Neural cell (in vitro differentiated cells): Measurements from ENCODE around the gene CRYGN. TPM values are rescaled to one million over a fixed set of nuclear protein-coding genes. Genes with fewer than 3 reads are reported as not detected.

Experiments used
- H2AFZ ChIP-seq: fragments of 200-600, 300-800 bp; sonication (generic), shearing (Covaris generic); 2 replicates; pipeline ENCODE4 v1.6.0; 2014; ENCODE audit warnings: low read depth, mild to moderate bottlenecking, antibody characterized with exemption, low read length, moderate library complexity
- H3F3A ChIP-seq: fragments of 200-600 bp; shearing (Covaris generic); 2 replicates; pipeline ENCODE4 v1.6.1; 2016; ENCODE audit warnings: mild to moderate bottlenecking, moderate library complexity, mixed read lengths, antibody characterized with exemption, low read length; ENCODE audit not compliant: insufficient read depth, poor library complexity, severe bottlenecking
- H3K27ac ChIP-seq: fragments of 200-600, 300-800 bp; sonication (generic), shearing (Covaris generic); 2 replicates; pipeline ENCODE4 v1.5.1; 2014; ENCODE audit warnings: mild to moderate bottlenecking, low read length, moderate library complexity
- H3K27me3 ChIP-seq: fragments of 300-800, 200-600 bp; sonication (generic), shearing (Covaris generic); 2 replicates; pipeline ENCODE4 v1.6.0; 2014; ENCODE audit warnings: mild to moderate bottlenecking, low read depth, low read length, moderate library complexity; ENCODE audit not compliant: insufficient read depth
- H3K36me3 ChIP-seq: fragments of 300-800, 200-600 bp; sonication (generic), shearing (Covaris generic); 2 replicates; pipeline ENCODE4 v1.5.1; 2014; ENCODE audit warnings: mild to moderate bottlenecking, antibody characterized with exemption, low read length, moderate library complexity; ENCODE audit not compliant: insufficient read depth
- H3K4me2 ChIP-seq: fragments of 300-800, 200-600 bp; sonication (generic), shearing (Covaris generic); 2 replicates; pipeline ENCODE4 v1.6.0; 2014; ENCODE audit warnings: mild to moderate bottlenecking, low read length
- H3K4me3 ChIP-seq: fragments of 300-800, 200-600 bp; sonication (generic), shearing (Covaris generic); 2 replicates; pipeline ENCODE4 v1.5.1; 2014; ENCODE audit warnings: mild to moderate bottlenecking, low read length, moderate library complexity
- H3K79me2 ChIP-seq: fragments of 200-600 bp; shearing (Covaris generic); replicated peaks from 2 replicates; pipeline ENCODE4 v1.6.0; 2014; ENCODE audit warnings: mild to moderate bottlenecking, low read length, moderate library complexity; ENCODE audit not compliant: insufficient read depth
- H3K9ac ChIP-seq: fragments of 300-800, 200-600 bp; sonication (generic), shearing (Covaris generic); 2 replicates; pipeline ENCODE4 v1.6.1; 2016; ENCODE audit warnings: mild to moderate bottlenecking, low read length, mixed read lengths
- H3K9me2 ChIP-seq: fragments of 200-600 bp; shearing (Covaris generic); 2 replicates; pipeline ENCODE4 v1.6.1; 2016; ENCODE audit warnings: mild to moderate bottlenecking, low read length, mixed read lengths; ENCODE audit not compliant: insufficient read depth
- H3K9me3 ChIP-seq: fragments of 200-600, 300-800 bp; sonication (generic), shearing (Covaris generic); 2 replicates; pipeline ENCODE4 v1.6.1; 2016; ENCODE audit warnings: mild to moderate bottlenecking, mixed run types, low read length, moderate library complexity, mixed read lengths
- H4K20me1 ChIP-seq: fragments of 200-600 bp; shearing (Covaris generic); 2 replicates; pipeline ENCODE4 v1.6.1; 2016; ENCODE audit warnings: mild to moderate bottlenecking, mixed run types; ENCODE audit not compliant: insufficient read depth
- CTCF ChIP-seq: fragments of 450-650 bp; IDR thresholded peaks from 2 replicates; pipeline ENCODE4 v1.5.1; 2014; ENCODE audit warnings: antibody characterized with exemption, mild to moderate bottlenecking, moderate library complexity; ENCODE audit not compliant: poor library complexity, severe bottlenecking
- EP300 ChIP-seq: fragments of 450-650 bp; conservative IDR thresholded peaks from 2 replicates; pipeline ENCODE4 v1.6.1; 2014; ENCODE audit warnings: antibody characterized with exemption, mild to moderate bottlenecking, moderate library complexity; ENCODE audit not compliant: poor library complexity, severe bottlenecking
- EZH2 ChIP-seq: fragments of 200-600, 300-800 bp; shearing (Covaris generic), sonication (generic); IDR thresholded peaks from 2 replicates; pipeline ENCODE4 v1.6.1; 2014; ENCODE audit warnings: antibody characterized with exemption, low read length, borderline replicate concordance, mild to moderate bottlenecking; ENCODE audit not compliant: insufficient read depth, poor library complexity, severe bottlenecking
- MXI1 ChIP-seq: fragments of 450-650 bp; conservative IDR thresholded peaks from 2 replicates; pipeline ENCODE4 v1.6.1; 2014; ENCODE audit warnings: antibody characterized with exemption, mild to moderate bottlenecking; ENCODE audit not compliant: poor library complexity, severe bottlenecking
- POLR2AphosphoS5 ChIP-seq: IDR thresholded peaks from 2 replicates; pipeline ENCODE4 v1.6.1; 2012
- RAD21 ChIP-seq: fragments of 450-650 bp; conservative IDR thresholded peaks from 2 replicates; pipeline ENCODE4 v1.6.1; 2014; ENCODE audit warnings: antibody characterized with exemption, mild to moderate bottlenecking, moderate library complexity
- REST ChIP-seq: IDR thresholded peaks from 2 replicates; pipeline ENCODE4 v1.6.1; 2012; ENCODE audit warnings: borderline replicate concordance
- SMC3 ChIP-seq: fragments of 450-650 bp; conservative IDR thresholded peaks from 2 replicates; pipeline ENCODE4 v1.6.1; 2014; ENCODE audit warnings: antibody characterized with exemption, mild to moderate bottlenecking, moderate library complexity; ENCODE audit not compliant: poor library complexity
- TAF1 ChIP-seq: IDR thresholded peaks from 2 replicates; pipeline ENCODE4 v1.6.1; 2012; ENCODE audit warnings: low read depth
- polyA plus RNA-seq: library from polyadenylated mRNA; depleted of rRNA; stranded (reverse); fragments of >200 nt; gene quantifications from 2 replicates; pipeline ENCODE4 v1.2.3, GENCODE V29; 2014

CRYGN gene
- polyA plus RNA-seq, 1 donor from 2014 or later: not detected

- no peaks in the 10 kb centered on the region for H3F3A ChIP-seq
- no peaks in the 10 kb centered on the region for H3K27me3 ChIP-seq
- H3K9ac ChIP-seq: no peak overlapping the region
- no peaks in the 10 kb centered on the region for H3K79me2 ChIP-seq
- no peak overlapping the region for H3K4me3 ChIP-seq
- no peaks in the 10 kb centered on the region for H3K9me2 ChIP-seq
- H2AFZ ChIP-seq: no peak overlapping the region
- no peaks in the 10 kb centered on the region for H4K20me1 ChIP-seq
- H3K36me3 ChIP-seq: no peaks in the 10 kb centered on the region
- H3K27ac ChIP-seq: no peak overlapping the region
- no peaks in the 10 kb centered on the region for H3K9me3 ChIP-seq
- H3K4me2 ChIP-seq: no peak overlapping the region
- TF ChIP-seq TAF1: no peak
- no peak for TF ChIP-seq REST
- TF ChIP-seq CTCF: no peak
- TF ChIP-seq POLR2AphosphoS5: no peak
- TF ChIP-seq MXI1: no peak
- TF ChIP-seq RAD21: no peak
- TF ChIP-seq EZH2: no peak
- no peak for TF ChIP-seq EP300
- no peak for TF ChIP-seq SMC3
Observed at GRCh38 chr7:151392426-151392825, 47.5 kb downstream of the CRYGN start.

- Histone ChIP-seq H3K4me2 (no peak overlapping the region), H3K27me3 (no peaks in the 10 kb centered on the region), H3K27ac (no peak overlapping the region), H3K36me3 (no peaks in the 10 kb centered on the region), H3K9me3 (no peaks in the 10 kb centered on the region), H3K9ac (no peak overlapping the region), H3K79me2 (no peaks in the 10 kb centered on the region), H3F3A (no peaks in the 10 kb centered on the region), H4K20me1 (no peaks in the 10 kb centered on the region), H3K4me3 (no peak overlapping the region), H3K9me2 (no peaks in the 10 kb centered on the region), H2AFZ (no peak overlapping the region)
- TF ChIP-seq SMC3 (no peak), EZH2 (no peak), CTCF (no peak), REST (no peak), MXI1 (no peak), POLR2AphosphoS5 (no peak), EP300 (no peak), TAF1 (no peak), RAD21 (no peak)
Observed at GRCh38 chr7:151392002-151392401, 47.9 kb downstream of the CRYGN start.
